OCI-LY7 (cell line): ENCODE data around the gene PPM1G. TPM values are rescaled to one million over a fixed set of nuclear protein-coding genes. Genes with fewer than 3 reads are reported as not detected.
"Not testable (repeated sequence)": the region's sequence is repeated elsewhere in the genome, so short reads cannot be mapped to it uniquely, and the experiment has no call there.

Source experiments
- BruUV-seq: library from RNA; stranded (reverse); fragments of 400-500 nt; replicated peaks from 2 replicates; lab custom pipeline; 2021; lab: Mats Ljungman, UMichigan
- CTCF ChIA-PET: fragments of 300-600 bp; sonication (Branson Sonifier 250); formaldehyde crosslinking; loops from one replicate; lab custom pipeline; 2022; ENCODE audit warnings: antibody characterized with exemption; ENCODE audit not compliant: unreplicated experiment; lab: Charles Lee
- POLR2A ChIA-PET: fragments of 300-600 bp; sonication (Branson Sonifier 250); formaldehyde crosslinking; loops from one replicate; lab custom pipeline; 2022; ENCODE audit warnings: antibody characterized with exemption; lab: Charles Lee
- DNase-seq: peaks from one replicate; pipeline ENCODE4 v3.0.0-alpha.2; 2015; ENCODE audit warnings: low spot score
- H2AFZ ChIP-seq: fragments of 200-600 bp; sonication (generic), shearing (Covaris generic); 2 replicates; pipeline ENCODE4 v1.6.1; 2014; ENCODE audit warnings: mild to moderate bottlenecking, antibody characterized with exemption, low read length, moderate library complexity
- H3K27ac ChIP-seq: fragments of 200-600 bp; sonication (generic); 2 replicates; pipeline ENCODE4 v1.5.1; 2014; ENCODE audit warnings: mixed run types, low read depth, mild to moderate bottlenecking, moderate library complexity, low read length, inconsistent platforms; ENCODE audit not compliant: poor library complexity, severe bottlenecking
- H3K36me3 ChIP-seq: fragments of 200-600 bp; sonication (generic); 2 replicates; pipeline ENCODE4 v1.6.1; 2014; ENCODE audit warnings: mild to moderate bottlenecking, antibody characterized with exemption, low read length, moderate library complexity, mixed read lengths; ENCODE audit not compliant: insufficient read depth
- H3K4me1 ChIP-seq: fragments of 200-600 bp; sonication (generic); 2 replicates; pipeline ENCODE4 v1.5.1; 2014; ENCODE audit warnings: mild to moderate bottlenecking, low read length; ENCODE audit not compliant: insufficient read depth, poor library complexity, severe bottlenecking
- H3K4me2 ChIP-seq: fragments of 200-600 bp; sonication (generic); 2 replicates; pipeline ENCODE4 v1.6.1; 2014; ENCODE audit warnings: mild to moderate bottlenecking, low read length
- H3K4me3 ChIP-seq: fragments of 200-600 bp; sonication (generic); 2 replicates; pipeline ENCODE4 v1.5.1; 2014; ENCODE audit warnings: mild to moderate bottlenecking, low read depth, low read length; ENCODE audit not compliant: poor library complexity, severe bottlenecking
- H3K79me2 ChIP-seq: fragments of 200-600 bp; sonication (generic); 2 replicates; pipeline ENCODE4 v1.6.1; 2016; ENCODE audit warnings: low read depth, mild to moderate bottlenecking, low read length, moderate library complexity, mixed read lengths; ENCODE audit not compliant: insufficient read depth
- H3K9me2 ChIP-seq: fragments of 200-600 bp; sonication (generic); 2 replicates; pipeline ENCODE4 v1.6.1; 2016; ENCODE audit warnings: mild to moderate bottlenecking, low read length, mixed read lengths; ENCODE audit not compliant: insufficient read depth
- H3K9me3 ChIP-seq: fragments of 200-600 bp; sonication (generic); 2 replicates; pipeline ENCODE4 v1.6.1; 2014; ENCODE audit warnings: mild to moderate bottlenecking, mixed run types, low read length, mixed read lengths
- H4K20me1 ChIP-seq: fragments of 200-600 bp; sonication (generic); 2 replicates; pipeline ENCODE4 v1.6.1; 2014; ENCODE audit warnings: mild to moderate bottlenecking, antibody characterized with exemption, low read length, moderate library complexity, mixed read lengths; ENCODE audit not compliant: insufficient read depth
- CTCF ChIP-seq: fragments of 200-600 bp; sonication (generic); conservative IDR thresholded peaks from 2 replicates; pipeline ENCODE4 v1.5.1; 2014; ENCODE audit warnings: mild to moderate bottlenecking, antibody characterized with exemption, low read length, moderate library complexity, mixed read lengths
- EZH2phosphoT487 ChIP-seq: fragments of 200-600 bp; sonication (generic); IDR thresholded peaks from 2 replicates; pipeline ENCODE4 v1.6.1; 2018; ENCODE audit warnings: low read depth, borderline replicate concordance, mild to moderate bottlenecking, mixed run types, antibody characterized with exemption, low read length, moderate library complexity, mixed read lengths
- intact Hi-C: fragments of 100-400 bp; cut with micrococcal nuclease; formaldehyde crosslinking; loops from one replicate; pipeline ENCODE4 v1.10.0; 2022; ENCODE audit not compliant: unreplicated experiment
- total RNA-seq, 2 experiments: library from RNA; depleted of rRNA in 1 of 2; stranded (reverse); fragments of >200 nt in 1 of 2; shearing (Covaris generic) in 1 of 2; gene quantifications; 2 replicates each; pipeline ENCODE4 v1.2.3, GENCODE V29; 2014 to 2022

The PPM1G gene
- total RNA-seq, 2 experiments from 2014 or later = 101 to 147 TPM

GRCh38 chr2:27428213-27428977 is 19.0 kb upstream of the PPM1G start, which contains the start of gene NRBP1:
NRBP1 (plus strand) TSS chr2:27428631; CDS start chr2:27433274, 4,643 bp downstream.
- TF ChIP-seq CTCF (peak; percentile 66), EZH2phosphoT487 (no peak)
- peak within 1 kb of the TSS; percentile 76 for H3K27ac ChIP-seq
- no peaks in the 10 kb centered on the region for H3K9me3 ChIP-seq
- intact Hi-C loops = loop anchor here (1.0 to 2.0 kb wide), 2 partner anchors 19 to 200 kb away; partner anchors contain the start of genes CCDC121, GPN1 and PPM1G
- DNase-seq = peak; percentile 96
- POLR2A ChIA-PET = interaction anchor here (0.6 to 2.8 kb wide), 10 partner anchors 11 to 235 kb away, joined by 3 to 24 read pairs (median 4); partner anchors contain the start of genes PPM1G, SLC30A3, SLC4A1AP and SUPT7L
- H4K20me1 ChIP-seq = peaks cover 11% of the 10 kb centered on the region
- H3K4me1 ChIP-seq = peaks cover 21% of the 10 kb centered on the region
- H3K9me2 ChIP-seq = no peaks in the 10 kb centered on the region
- no TSS peak for BruUV-seq
- H3K4me3 ChIP-seq = peak within 1 kb of the TSS; percentile 86
- CTCF ChIA-PET = interaction anchor here (0.8 kb wide), 1 partner anchor 58 kb away, joined by 3 read pairs; the partner anchor contains the start of genes EIF2B4 and SNX17
- H3K36me3 ChIP-seq = peaks cover 6% of the 10 kb centered on the region; the same call in 1 of the 2 replicates
- H2AFZ ChIP-seq = peak within 1 kb of the TSS; percentile 61
- peaks cover 35% of the 10 kb centered on the region for H3K79me2 ChIP-seq
- peak within 1 kb of the TSS; percentile 97 for H3K4me2 ChIP-seq

GRCh38 chr2:27427863-27428212 is 18.4 kb upstream of the PPM1G start:
- POLR2A ChIA-PET = interaction anchor here (0.8 to 2.8 kb wide), 5 partner anchors 18 to 236 kb away, joined by 3 to 24 read pairs (median 4); partner anchors contain the start of genes PPM1G, SLC4A1AP and SUPT7L
- H3K4me1 ChIP-seq = peaks cover 21% of the 10 kb centered on the region
- peak overlapping the region; percentile 76 for H3K27ac ChIP-seq
- peaks cover 4% of the 10 kb centered on the region; the same call in 1 of the 2 replicates for H3K36me3 ChIP-seq
- TSS peak; percentile 92 for BruUV-seq
- peak overlapping the region; percentile 97 for H3K4me2 ChIP-seq
- peaks cover 11% of the 10 kb centered on the region for H4K20me1 ChIP-seq
- no peaks in the 10 kb centered on the region for H3K9me2 ChIP-seq
- DNase-seq = no peak
- no peak for TF ChIP-seq EZH2phosphoT487
- no peak for TF ChIP-seq CTCF
- intact Hi-C loops = loop anchor here (1.0 to 2.0 kb wide), 2 partner anchors 19 to 201 kb away; partner anchors contain the start of genes CCDC121, GPN1 and PPM1G
- H3K4me3 ChIP-seq = peak overlapping the region; percentile 86
- CTCF ChIA-PET = interaction anchor here (0.8 kb wide), 1 partner anchor 58 kb away, joined by 3 read pairs; the partner anchor contains the start of genes EIF2B4 and SNX17
- H3K9me3 ChIP-seq = no peaks in the 10 kb centered on the region
- H3K79me2 ChIP-seq = peaks cover 35% of the 10 kb centered on the region
- H2AFZ ChIP-seq = peak overlapping the region; percentile 61

GRCh38 chr2:27425039-27425438 is 15.6 kb upstream of the PPM1G start:
- H3K4me3 ChIP-seq, H3K9me2 ChIP-seq, BruUV-seq, CTCF ChIA-PET, H2AFZ ChIP-seq, H3K4me2 ChIP-seq, intact Hi-C loops, DNase-seq, H4K20me1 ChIP-seq, H3K27ac ChIP-seq, H3K36me3 ChIP-seq, H3K9me3 ChIP-seq: not testable (repeated sequence)
- Histone ChIP-seq H3K79me2 (peaks cover 10% of the 10 kb centered on the region), H3K4me1 (peaks cover 13% of the 10 kb centered on the region)
- POLR2A ChIA-PET = interaction anchor here (1.2 kb wide), 1 partner anchor 15 kb away, joined by 3 read pairs; the partner anchor contains the start of gene PPM1G
